CD14-positive monocyte (primary cell): ENCODE measurements around the gene RNF225. TPM values are rescaled to one million over a fixed set of nuclear protein-coding genes. Genes with fewer than 3 reads are reported as not detected.

Source experiments
- DNase-seq, 3 donors: peaks; one replicate each; pipeline ENCODE4 v3.0.0-alpha.2; 2011 to 2022
- H2AFZ ChIP-seq: 2 replicates; pipeline ENCODE4 v1.6.0; 2012; ENCODE audit warnings: mild to moderate bottlenecking, low read depth, low read length, inconsistent platforms; ENCODE audit not compliant: insufficient read depth, poor library complexity, severe bottlenecking
- H3K27ac ChIP-seq, 2 donors: 1 replicate in 1 of 2; 2 replicates in 1 of 2; pipeline ENCODE4 v1.5.1; 2012 to 2013; ENCODE audit warnings: low read length in 2 of 2, control low read depth in 1 of 2, inconsistent platforms in 1 of 2, low read depth in 1 of 2, mild to moderate bottlenecking in 1 of 2
- H3K27me3 ChIP-seq, 2 donors: one replicate each; pipeline versions ENCODE4 v1.6.0 to v1.6.1; 2011 to 2013; ENCODE audit warnings: low read length in 2 of 2; ENCODE audit not compliant: control insufficient read depth in 2 of 2, insufficient read depth in 2 of 2
- H3K36me3 ChIP-seq, 2 donors: replicated peaks in 1 of 2; 1 replicate in 1 of 2; 2 replicates in 1 of 2; pipeline versions ENCODE4 v1.5.1 to v1.6.1; 2012 to 2013; ENCODE audit warnings: low read length in 2 of 2, control low read depth in 1 of 2, inconsistent platforms in 1 of 2, mild to moderate bottlenecking in 1 of 2; ENCODE audit not compliant: insufficient read depth in 2 of 2, control insufficient read depth in 1 of 2
- H3K4me1 ChIP-seq, 2 donors: 1 replicate in 1 of 2; 2 replicates in 1 of 2; pipeline versions ENCODE4 v1.5.1 to v1.6.1; 2012 to 2013; ENCODE audit warnings: low read length in 2 of 2, control low read depth in 1 of 2, inconsistent platforms in 1 of 2, mild to moderate bottlenecking in 1 of 2, moderate library complexity in 1 of 2; ENCODE audit not compliant: insufficient read depth in 2 of 2, control insufficient read depth in 1 of 2
- H3K4me2 ChIP-seq: replicated peaks from 2 replicates; pipeline ENCODE3; 2012; ENCODE audit warnings: low read length, moderate library complexity, mild to moderate bottlenecking; ENCODE audit not compliant: poor library complexity, severe bottlenecking; ENCODE audit errors: extremely low read depth
- H3K4me3 ChIP-seq, 3 experiments: fragments of 200-600 bp in 1 of 3; sonication (generic) in 1 of 3; replicated peaks in 1 of 3; 1 replicate in 2 of 3; 2 replicates in 1 of 3; pipeline ENCODE4 v1.5.1; 2011 to 2013; ENCODE audit warnings: low read length in 3 of 3, mild to moderate bottlenecking in 3 of 3, control low read depth in 2 of 3, low read depth in 2 of 3, inconsistent platforms in 1 of 3, moderate library complexity in 1 of 3
- H3K79me2 ChIP-seq: 2 replicates; pipeline ENCODE4 v1.6.0; 2012; ENCODE audit warnings: mild to moderate bottlenecking, control low read depth, inconsistent platforms, low read length, moderate library complexity; ENCODE audit not compliant: insufficient read depth
- H3K9ac ChIP-seq: 2 replicates; pipeline ENCODE4 v1.6.0; 2017; ENCODE audit warnings: low read length, mild to moderate bottlenecking; ENCODE audit not compliant: insufficient read depth, poor library complexity, severe bottlenecking
- H3K9me3 ChIP-seq, 2 donors: replicated peaks in 1 of 2; 1 replicate in 1 of 2; 2 replicates in 1 of 2; pipeline versions ENCODE4 v1.5.1 to v1.6.1; 2012 to 2013; ENCODE audit warnings: low read length in 2 of 2, control low read depth in 1 of 2; ENCODE audit not compliant: control insufficient read depth in 1 of 2, insufficient read depth in 1 of 2
- H4K20me1 ChIP-seq: 2 replicates; pipeline ENCODE4 v1.6.0; 2012; ENCODE audit warnings: mild to moderate bottlenecking, low read length, control low read depth, moderate library complexity; ENCODE audit not compliant: insufficient read depth
- H3K27ac Mint-ChIP-seq, 7 donors: one replicate each; pipeline ENCODE4 v1.8.0; 2020; ENCODE audit warnings: mild to moderate bottlenecking in 7 of 7, mixed read lengths in 7 of 7, moderate library complexity in 6 of 7, inconsistent platforms in 2 of 7
- H3K27me3 Mint-ChIP-seq, 3 donors: one replicate each; pipeline ENCODE4 v1.8.0; 2021 to 2022; ENCODE audit warnings: low read depth in 3 of 3, mild to moderate bottlenecking in 3 of 3, mixed read lengths in 3 of 3, moderate library complexity in 3 of 3, inconsistent platforms in 1 of 3
- H3K36me3 Mint-ChIP-seq, 2 donors: one replicate each; pipeline ENCODE4 v1.8.0; 2020; ENCODE audit warnings: mixed read lengths in 2 of 2, inconsistent platforms in 1 of 2, mild to moderate bottlenecking in 1 of 2
- H3K4me1 Mint-ChIP-seq: one replicate; pipeline ENCODE4 v1.8.0; 2020; ENCODE audit warnings: mild to moderate bottlenecking, mixed read lengths
- H3K4me3 Mint-ChIP-seq, 2 donors: one replicate each; pipeline ENCODE4 v1.8.0; 2020; ENCODE audit warnings: mild to moderate bottlenecking in 2 of 2, mixed read lengths in 2 of 2, moderate library complexity in 1 of 2
- H3K9me3 Mint-ChIP-seq, 7 donors: one replicate each; pipeline ENCODE4 v1.8.0; 2020 to 2022; ENCODE audit warnings: mixed read lengths in 7 of 7, mild to moderate bottlenecking in 6 of 7, moderate library complexity in 6 of 7, inconsistent platforms in 2 of 7
- CTCF ChIP-seq: fragments of 200-600 bp; IDR thresholded peaks from one replicate; pipeline ENCODE4 v1.8.0; 2022; ENCODE audit warnings: antibody characterized with exemption, mild to moderate bottlenecking
- WGBS: methylation state at CpG from one replicate; pipeline ENCODE4 v1.1.5; 2013; ENCODE audit warnings: missing lambda C conversion rate; ENCODE audit not compliant: insufficient coverage; 5-methylcytosine and 5-hydroxymethylcytosine counted together
- intact Hi-C, 2 donors: fragments of 100-400 bp; cut with micrococcal nuclease; formaldehyde crosslinking; loops; one replicate each; pipeline versions ENCODE4 v1.15.0 to v1.15.1; 2023
- polyA plus RNA-seq, 3 donors: library from polyadenylated mRNA; depleted of rRNA in 1 of 3; unstranded in 2 of 3; stranded (reverse) in 1 of 3; fragments of 300-500 nt in 2 of 3; fragments of >200 nt in 1 of 3; fragmentation: Illumina TruSeq in 2 of 3; gene quantifications; 1 replicate in 2 of 3; 2 replicates in 1 of 3; pipeline ENCODE4 v1.2.3, GENCODE V29; 2012 to 2021

Gene RNF225
- polyA plus RNA-seq, 3 donors: not detected

- Mint-ChIP-seq H3K4me1 (peaks cover 20% of the 10 kb centered on the region), H3K4me3 (peak overlapping the region in 1 of 2 donors; percentile 48), H3K27me3 (peaks cover 30 to 44% (median 43%) of the 10 kb centered on the region in 3 donors), H3K36me3 (peaks cover 22 to 24% of the 10 kb centered on the region in 2 donors), H3K27ac (no peak overlapping the region), H3K9me3 (peaks cover 0 to 11% (median 0%) of the 10 kb centered on the region in 7 donors)
- Histone ChIP-seq H3K9me3 (no peaks in the 10 kb centered on the region), H3K36me3 (peaks cover 20 to 22% of the 10 kb centered on the region in 2 donors), H3K4me3 (no peak overlapping the region), H3K27ac (no peak overlapping the region), H3K4me2 (no peak overlapping the region), H4K20me1 (no peaks in the 10 kb centered on the region), H3K9ac (no peak overlapping the region), H3K27me3 (peaks cover 5 to 30% of the 10 kb centered on the region in 2 donors), H2AFZ (no peak overlapping the region), H3K4me1 (peaks cover 14 to 18% of the 10 kb centered on the region in 2 donors), H3K79me2 (no peaks in the 10 kb centered on the region)
- no peak for TF ChIP-seq CTCF
- WGBS: 100% methylated on average over 1 of the region's 4 CpGs
- intact Hi-C loops: no loop called here
- DNase-seq: no peak
These were observed 2.6 kb downstream of the RNF225 start for GRCh38 chr19:58398087-58398486.

- H3K36me3 ChIP-seq: peaks cover 16 to 18% of the 10 kb centered on the region in 2 donors
- Mint-ChIP-seq H3K4me1 (peaks cover 20% of the 10 kb centered on the region), H3K4me3 (no peak overlapping the region), H3K27me3 (peaks cover 30 to 44% (median 43%) of the 10 kb centered on the region in 3 donors), H3K36me3 (peaks cover 18 to 20% of the 10 kb centered on the region in 2 donors), H3K27ac (no peak overlapping the region), H3K9me3 (peaks cover 0 to 11% (median 0%) of the 10 kb centered on the region in 7 donors)
- H3K27ac ChIP-seq: no peak overlapping the region
- TF ChIP-seq CTCF: no peak
- no peak overlapping the region for H3K4me2 ChIP-seq
- H4K20me1 ChIP-seq: no peaks in the 10 kb centered on the region
- H3K4me3 ChIP-seq: no peak overlapping the region
- no peak overlapping the region for H3K9ac ChIP-seq
- DNase-seq: no peak
- no peak overlapping the region for H2AFZ ChIP-seq
- H3K9me3 ChIP-seq: no peaks in the 10 kb centered on the region
- peaks cover 5 to 30% of the 10 kb centered on the region in 2 donors for H3K27me3 ChIP-seq
- 60% methylated on average over 1 of the region's 6 CpGs for WGBS
- H3K4me1 ChIP-seq: peaks cover 14 to 18% of the 10 kb centered on the region in 2 donors
- no peaks in the 10 kb centered on the region for H3K79me2 ChIP-seq
- intact Hi-C loops: no loop called here
These were observed 3.1 kb downstream of the RNF225 start for GRCh38 chr19:58398545-58398944.
